Fibroblast of skin of back (primary cell): ENCODE data around the gene AK5.

Source experiments
- DNase-seq: peaks from one replicate; pipeline ENCODE4 v3.0.0-alpha.2; 2013

The AK5 gene

DNA sequence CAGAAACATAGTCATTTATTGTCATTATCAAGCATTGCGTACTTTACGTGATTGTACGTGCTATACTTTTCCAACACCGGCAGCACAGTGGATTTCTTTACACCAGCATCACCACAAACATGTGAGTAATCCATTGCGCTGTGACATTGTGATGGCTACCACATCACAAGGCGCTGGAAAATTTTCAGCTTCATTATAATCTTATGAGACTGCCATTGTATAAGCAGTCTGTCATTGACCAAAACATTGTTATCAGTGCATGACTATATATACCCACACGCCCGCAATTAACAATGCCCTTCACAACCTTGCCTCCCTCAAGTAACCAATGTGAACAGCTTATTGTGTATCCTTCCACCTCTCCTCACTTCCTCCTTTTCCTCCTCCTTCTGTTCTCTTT lies 263.0 kb downstream of the AK5 start:
- DNase-seq = no peak

DNA sequence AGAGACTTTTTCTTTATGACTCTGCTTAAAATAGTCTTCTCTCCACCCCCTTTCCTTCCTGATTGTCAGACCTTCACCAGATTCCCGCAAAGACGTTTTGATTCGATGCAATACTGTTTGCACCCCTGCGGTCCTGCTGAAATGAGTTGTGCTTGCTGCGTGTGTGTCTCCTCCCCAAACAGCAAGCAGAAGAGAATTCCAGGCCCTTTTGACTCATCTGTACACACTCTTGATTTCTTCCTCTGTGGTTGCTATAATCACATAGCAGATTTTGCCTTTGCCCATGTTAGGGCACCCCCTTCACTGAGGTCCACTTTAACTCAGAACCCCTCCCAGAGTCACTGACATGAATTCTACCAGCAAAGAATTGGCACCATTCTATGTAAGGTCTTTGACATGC lies 264.2 kb downstream of the AK5 start:
- DNase-seq = peak; percentile 89

DNA sequence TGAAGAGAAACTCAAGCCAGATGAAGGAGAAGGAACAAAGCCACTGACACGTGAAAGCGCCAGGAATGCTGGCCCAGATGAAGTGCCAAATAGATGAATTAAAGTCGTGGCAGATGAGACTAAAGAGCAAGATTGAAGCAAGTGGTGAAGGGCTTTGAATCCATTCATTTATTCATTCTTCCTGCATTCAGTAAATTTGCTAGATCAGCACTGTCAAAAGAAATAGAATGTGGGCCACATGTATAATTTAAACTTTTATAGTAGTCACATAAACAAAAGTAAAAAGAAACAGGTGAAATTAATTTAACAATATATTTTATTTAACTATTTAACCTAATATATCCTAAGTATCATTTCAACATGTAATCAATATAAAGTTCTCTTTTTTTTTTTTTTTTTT lies 265.1 kb downstream of the AK5 start:
- no peak for DNase-seq

DNA sequence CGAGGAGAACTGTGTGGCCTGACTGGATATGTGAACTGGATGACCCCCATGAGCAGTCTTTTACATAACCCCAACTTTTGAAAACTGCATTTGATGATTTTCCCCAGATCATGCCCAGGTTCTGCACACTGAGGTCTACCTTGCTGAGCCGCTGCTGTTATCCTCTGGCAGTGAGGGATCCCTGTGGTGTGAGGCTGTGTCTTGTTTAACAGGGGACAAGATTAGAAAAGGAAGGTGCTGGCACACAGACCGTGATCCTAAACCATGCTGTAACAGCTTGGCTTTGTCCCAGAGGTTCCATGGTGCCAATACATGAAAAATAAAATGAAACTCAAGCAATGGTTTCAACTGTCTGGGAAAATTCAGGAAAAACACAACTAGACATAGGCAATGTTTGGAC lies 266.5 kb downstream of the AK5 start:
- no peak for DNase-seq

DNA sequence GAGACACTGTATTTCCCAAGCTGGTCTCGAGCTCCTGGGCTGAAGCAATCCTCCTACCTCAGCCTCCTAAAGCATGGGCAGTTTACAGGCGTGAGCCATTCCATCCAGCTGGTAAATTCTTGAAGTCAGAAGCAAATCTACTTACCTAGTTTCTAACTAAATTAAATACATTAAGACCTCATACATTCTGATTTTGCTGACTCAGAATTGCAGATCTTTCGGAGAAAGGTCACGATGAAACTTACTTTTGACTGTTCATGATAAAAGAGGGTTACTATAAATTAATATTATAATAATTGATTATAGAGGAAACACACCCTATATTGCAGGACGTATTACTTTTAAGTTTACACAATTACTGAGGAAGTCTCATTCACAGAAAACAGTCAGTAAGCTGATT lies 268.3 kb downstream of the AK5 start:
- DNase-seq = no peak

DNA sequence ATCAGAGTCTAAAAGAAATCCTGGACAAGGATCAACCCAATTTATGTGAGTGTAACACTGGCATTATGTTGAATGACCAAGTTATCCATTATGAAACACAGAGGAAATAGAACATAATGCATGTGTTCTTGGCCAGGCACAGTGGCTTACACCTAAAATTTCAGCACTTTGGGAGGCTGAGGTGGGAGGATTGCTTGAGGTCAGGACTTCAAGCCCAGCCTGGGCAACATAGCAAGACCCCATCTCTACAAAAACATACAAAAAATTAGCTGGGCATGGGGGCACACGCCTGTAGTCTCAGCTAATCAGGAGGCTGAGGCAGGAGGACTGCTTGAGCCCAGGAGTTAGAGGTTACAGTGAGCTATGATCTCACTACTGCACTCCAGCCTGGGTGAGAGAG lies 270.8 kb downstream of the AK5 start:
- no peak for DNase-seq

DNA sequence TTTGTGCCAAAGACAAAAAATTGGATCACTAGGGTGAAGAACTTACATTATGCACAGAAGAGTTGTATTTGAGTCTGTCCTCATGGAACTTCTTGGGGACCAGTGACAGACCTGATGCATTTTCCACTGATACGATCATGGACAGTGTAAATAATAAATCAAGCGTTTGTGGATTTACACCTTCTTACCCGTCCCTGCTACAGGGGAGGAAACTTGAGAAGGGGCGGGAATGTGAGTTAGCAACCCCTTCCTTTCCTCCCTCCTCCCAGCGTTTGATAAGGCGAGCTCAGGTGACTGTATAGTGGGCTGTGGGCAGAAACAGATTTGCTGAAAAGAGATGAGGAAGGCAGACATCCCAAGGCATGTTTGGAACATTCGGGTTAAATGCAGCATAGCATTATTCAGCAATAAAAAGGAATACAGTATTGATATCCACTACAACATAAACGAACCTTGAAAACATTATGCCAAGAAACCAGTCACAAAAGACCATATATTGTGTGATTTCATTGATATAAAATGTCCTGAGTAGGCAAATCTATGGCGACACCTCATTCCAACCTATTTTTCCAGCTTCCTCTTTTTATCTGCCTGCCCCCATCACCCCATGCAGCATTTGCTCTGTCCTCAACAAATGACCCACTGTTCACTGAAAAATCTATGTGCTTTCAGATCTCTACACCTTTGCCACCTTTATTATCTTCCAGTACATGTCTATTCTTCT lies 271.9 kb downstream of the AK5 start:
- no peak for DNase-seq

DNA sequence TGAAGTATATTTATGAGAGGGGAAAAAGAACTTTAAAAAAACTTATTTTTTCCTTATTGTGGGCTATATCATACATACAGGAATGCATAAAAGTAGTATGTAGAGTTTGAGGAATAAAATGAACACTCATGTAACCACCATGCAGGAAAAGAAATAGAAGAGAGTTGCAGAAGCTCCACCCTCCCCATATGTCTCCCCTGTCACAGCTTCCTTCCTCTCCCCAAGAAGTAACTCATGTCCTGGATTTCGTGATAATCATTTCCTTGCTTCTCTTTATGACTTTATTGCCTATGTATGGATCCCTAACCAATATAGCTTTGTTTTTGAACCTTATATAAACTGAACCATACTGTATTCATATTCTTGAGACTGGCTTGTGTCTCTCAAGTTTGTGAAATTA lies 274.2 kb downstream of the AK5 start:
- DNase-seq = no peak

DNA sequence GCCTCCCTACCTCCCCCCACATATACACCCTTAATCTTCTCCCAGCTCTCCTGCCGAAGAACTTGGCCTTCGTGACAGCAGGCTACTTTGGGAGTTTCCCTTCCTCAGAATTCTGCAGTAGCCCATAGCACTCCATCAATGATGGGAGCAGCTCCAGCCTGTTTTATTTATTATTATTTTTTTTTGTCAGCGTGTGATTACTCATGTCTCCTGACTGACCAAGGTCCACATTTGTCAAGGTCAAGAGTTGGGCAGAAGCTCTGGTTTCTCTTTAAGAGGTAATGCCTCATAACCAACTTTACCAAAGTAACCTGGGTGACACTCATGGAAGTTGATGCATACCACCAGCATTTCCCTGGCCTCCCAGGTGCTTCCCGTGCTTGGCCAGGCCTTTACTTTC lies 275.2 kb downstream of the AK5 start:
- no peak for DNase-seq

DNA sequence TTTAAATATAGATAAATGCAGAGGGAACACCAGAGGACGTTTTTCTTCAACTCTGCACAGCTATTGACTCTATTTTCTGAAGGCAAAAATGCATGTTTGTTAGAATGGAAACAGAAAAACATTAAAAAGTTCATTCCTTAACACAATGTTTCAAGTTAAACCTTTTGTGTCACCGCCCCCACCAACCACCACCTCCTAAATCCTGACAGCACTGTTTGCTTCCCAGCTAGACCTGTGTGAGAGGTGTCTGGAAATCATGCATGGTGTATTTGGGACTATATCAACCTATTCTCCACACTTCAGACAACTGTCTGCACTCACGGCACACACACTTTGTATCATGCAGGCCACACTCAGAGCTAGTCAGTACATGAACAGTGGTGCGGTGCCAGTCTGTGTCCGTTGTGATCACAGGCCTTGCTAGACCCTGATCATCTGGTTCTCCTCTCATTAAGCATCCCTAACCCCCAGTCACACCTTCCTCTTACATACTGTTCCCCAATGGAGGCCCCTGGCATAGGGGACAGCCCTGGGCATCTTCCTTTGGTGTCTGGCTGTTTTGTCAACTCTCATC lies 276.9 kb downstream of the AK5 start:
- DNase-seq = no peak

DNA sequence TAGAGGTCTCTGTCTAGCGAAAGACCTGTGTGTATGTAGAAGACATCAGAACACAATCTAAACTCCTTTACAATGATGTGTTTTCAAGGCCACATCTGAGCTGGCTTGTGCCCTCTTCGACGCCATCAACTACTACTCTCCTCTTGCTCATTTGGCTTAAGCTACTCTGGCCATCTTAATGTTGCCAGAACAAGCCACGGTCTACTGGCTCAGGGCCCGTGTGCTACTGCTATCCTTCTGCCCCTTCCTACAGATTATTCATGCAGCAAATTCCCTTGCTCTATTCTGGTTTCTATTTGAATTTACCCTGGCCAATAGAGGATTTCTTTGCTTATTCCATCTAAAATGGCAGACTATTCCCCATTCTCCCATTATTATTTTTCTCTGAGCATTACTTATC lies 278.9 kb downstream of the AK5 start:
- no peak for DNase-seq

DNA sequence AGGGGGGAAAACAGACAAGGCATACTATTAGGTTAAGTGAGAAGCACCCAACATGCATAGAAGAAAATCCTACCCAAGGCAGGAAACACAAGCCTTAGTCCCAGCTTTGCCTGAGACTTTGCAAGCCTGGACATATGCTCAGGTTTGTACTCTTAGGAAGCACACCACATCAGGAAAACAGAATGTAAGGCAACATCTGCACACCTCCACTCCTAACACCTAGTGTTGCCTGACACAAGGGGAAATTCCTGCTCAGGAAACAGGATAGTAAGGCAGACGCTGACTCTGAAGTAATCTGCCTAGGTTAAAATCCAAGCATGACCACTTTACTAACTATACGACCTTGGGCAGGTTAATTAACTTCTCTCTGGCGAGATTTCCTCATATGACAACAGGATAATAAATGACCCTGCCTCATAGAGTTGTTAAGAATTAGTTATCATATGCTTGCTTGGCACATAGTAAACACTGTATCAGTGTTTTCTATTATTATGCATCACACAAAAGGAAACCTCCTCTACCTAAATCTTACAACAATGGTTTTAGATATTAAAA lies 280.9 kb downstream of the AK5 start:
- no peak for DNase-seq

DNA sequence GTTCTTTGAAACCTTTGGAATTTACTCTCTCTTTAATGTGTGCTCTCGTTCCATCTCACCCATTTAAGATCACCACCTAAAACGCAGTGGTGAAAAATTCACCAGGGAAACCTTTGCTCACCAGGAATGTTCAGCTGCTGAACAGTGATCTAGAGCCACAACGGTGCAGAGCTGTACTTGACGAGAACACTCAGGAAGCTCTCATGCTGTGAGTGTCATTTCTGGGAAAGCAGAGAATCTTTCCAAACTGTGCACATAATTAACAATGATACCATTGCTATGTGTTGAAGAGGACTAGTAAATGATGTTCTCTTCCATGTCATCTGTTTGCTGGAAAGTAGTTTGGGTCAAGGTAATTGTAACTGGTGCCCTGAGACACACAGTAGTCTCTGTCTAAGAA lies 283.5 kb downstream of the AK5 start:
- DNase-seq = no peak

DNA sequence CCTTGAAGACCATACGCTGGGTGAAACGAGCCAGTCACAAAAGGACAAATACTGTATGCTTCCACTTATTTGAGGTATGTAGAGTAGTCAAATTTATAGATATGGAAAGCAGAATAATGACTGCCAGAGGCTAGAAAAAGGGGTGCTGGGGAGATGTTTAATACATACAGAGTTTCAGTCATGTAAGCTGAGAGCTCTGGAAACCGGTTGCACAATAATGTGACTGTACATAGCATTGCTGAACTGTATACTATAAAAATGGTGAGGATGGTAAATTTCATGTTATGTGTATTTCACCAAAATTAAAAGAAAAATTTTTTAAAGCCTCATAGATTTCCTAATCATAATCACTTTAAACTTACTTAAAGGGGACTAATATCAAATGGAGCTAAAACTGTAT lies 289.8 kb downstream of the AK5 start:
- DNase-seq = no peak

DNA sequence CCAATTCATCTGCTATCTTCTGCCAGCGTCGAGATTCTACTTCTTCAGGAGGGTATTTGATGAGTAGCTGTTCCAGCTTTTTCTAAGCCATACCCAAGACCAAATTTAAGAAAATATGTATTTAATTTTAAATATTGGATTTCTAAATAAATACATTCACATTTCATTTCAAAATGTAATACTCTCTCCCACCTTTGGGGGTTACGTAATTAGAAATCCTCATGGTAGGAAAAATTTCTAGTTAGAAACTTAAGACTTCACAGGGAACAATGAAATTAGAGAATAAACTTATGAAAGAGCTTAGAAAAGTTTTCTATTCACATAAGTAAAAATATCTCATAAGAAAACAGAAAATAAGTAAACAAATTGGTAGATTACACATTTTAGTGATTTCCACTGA lies 297.7 kb downstream of the AK5 start:
- no peak for DNase-seq

DNA sequence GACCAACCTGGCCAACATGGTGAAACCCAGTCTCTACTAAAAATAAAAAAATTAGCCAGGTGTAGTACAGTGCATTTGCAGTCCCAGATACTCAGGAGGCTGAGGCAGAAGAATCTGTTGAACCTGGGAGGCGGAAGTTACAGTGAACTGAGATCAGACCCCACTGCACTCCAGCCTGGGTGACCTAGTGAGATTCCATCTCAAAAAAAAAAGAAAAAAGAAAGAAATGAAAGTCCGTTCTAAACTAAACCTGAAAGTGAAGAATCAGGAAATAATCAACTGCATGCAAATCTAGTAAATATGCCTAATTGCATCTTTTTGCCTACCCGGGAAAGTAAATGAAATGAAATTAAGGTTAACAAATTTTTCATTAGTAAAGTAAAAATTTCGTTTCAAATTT lies 301.1 kb downstream of the AK5 start:
- DNase-seq = no peak

DNA sequence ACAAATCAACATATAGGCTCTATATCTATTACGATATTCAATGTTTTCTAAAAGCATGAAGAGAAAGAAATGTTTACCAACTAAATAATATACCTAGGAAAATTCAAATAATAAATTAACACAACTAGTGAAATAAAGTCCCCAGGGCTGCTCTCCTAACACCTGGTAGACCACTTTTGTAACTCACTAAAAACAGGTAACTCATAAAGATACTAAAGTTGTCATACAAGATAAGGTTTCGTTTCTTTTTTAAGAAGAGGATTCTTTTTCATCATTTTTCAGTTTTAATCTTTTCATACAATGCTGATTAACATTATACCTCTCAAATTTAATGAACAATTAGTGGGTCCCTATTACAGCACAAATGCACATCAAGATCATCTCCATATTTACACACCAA lies 301.7 kb downstream of the AK5 start:
- no peak for DNase-seq

DNA sequence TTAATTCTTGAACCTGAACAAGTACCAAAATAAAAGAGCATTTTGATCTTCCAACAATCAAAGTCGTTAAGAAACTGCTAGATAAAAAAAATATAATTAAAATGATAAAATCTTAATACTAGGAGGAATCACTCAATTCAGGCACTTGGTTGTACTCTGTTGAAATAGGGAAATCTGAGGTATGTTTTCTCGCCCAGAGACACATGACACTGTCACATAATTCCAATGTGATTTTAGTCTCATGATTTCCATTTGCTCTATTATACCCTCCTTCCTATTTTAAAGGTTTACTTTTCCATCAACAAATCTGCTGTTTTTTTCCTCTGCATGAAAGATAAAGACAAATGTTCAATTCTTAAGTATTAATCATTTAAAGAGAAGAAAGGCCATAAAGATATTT lies 303.1 kb downstream of the AK5 start:
- no peak for DNase-seq

DNA sequence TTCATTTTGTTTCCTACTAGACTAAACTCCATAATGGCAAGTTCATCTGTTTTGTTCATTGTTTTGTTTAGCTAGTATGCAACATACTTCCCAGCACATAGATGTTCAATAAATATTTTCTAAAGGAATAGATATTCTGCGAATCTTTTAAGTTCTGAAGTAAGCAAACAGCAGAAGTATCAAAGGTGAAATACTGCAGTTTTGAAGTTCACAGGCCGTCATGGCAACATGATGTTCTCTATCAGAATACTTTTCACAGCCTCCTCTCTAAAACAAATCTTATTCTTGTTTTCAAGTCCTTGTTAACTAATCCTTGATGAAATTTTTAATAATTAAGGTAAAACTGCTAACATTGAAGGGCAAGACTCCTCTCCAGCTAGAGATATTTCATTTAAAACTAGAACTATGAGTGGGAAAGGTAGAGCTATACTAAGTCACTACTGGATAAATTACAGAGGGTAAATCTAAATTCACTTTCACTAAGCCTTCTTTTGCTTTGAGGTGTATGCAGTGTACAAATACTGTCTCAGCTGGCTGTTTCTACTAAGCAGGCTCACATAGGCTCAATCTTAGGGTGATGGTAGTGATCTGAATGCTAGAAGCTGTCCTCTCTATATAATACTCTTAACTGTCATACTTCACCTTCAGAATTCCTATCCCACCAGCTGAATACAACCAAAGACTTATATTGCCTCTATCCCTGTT lies 303.9 kb downstream of the AK5 start:
- no peak for DNase-seq

DNA sequence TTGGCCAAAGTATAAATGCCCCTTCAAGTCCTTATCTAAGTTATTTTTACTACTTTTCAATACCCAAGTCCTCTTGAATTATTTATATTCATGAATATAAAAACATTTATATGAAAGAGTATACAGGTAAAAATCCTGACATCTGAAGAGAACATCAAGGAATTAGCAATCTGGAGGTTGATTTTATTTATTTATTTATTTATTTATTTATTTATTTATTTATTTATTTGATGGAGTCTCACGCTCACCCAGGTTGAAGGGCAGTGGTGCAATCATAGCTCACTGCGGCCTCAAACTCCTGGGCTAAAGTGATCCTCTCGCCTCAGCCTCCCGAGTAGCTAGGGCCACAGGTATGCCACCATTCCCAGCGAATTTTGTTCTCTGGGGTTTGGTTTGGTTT lies 307.4 kb downstream of the AK5 start:
- no peak for DNase-seq

DNA sequence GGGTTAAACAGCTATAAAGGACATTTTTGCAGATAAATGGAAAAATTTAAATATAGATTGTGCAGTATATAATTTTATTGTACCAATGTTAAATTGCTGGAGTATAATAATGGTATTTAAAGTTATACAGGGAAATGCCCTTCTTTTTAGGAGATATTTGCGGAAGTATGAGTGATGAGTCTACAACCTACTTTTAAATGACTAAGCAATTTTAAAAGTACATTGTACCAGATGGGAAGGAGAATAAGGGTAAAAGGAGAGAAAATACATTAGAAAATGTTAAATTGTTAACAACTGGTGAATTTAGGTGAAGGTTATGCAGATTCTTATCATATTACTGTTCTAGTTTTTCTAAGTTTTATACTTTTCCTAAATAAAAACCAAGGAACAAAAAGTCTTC lies 308.8 kb downstream of the AK5 start:
- no peak for DNase-seq

DNA sequence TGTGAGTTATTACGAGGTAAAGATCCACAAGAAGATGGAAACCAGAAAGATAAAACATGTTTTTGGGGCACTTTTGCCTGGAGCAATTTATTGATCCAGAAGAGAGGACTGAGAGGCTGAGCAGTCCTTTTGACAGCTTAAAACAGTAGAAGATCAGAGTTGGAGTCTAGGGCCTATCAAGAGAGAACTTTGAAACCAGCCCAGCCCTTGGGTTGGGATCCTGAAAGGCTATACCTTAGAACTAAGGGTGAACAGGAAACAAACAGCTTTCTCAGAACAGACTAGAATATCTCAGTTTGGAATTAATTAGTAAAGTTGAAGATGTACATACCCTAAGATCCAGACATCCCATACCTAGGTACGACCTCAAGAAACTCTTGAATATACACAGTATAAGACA lies 311.1 kb downstream of the AK5 start:
- DNase-seq = no peak

DNA sequence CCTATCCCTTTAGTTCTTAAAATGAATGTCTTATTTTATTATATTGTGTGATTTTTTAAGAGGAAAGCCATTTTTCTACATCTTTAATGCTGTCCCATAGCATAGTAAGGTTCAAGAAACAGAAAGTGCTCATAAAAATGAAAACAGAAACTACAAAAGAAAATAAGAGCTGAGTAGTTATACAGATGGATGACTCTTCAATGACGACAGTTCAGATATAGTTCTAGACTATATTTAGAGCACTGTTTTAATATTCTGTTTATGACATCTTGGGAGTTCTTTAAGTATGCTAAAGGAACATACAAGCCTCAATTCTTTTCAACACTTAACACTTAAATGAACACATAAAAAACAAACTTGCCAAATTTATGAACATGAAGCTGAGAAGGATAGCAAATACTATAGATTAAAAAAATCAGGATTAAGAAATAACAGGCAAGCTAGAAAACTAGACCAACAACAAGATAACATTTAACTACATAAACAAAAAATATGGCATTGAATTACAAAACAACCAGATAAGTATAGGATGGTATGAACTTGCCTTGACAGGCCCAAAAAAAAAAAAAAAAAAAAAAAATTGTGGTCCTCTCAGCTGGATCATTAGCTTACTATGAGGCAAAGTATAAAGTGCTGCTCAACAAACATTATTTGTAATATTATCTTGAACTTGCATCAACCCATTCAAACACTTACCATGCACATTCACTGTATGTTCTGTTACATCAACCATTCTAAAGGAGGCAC lies 312.7 kb downstream of the AK5 start:
- DNase-seq = no peak
